HTERT RPE-1 (cell line): ENCODE measurements around the gene IPO7.
"Not testable (repeated sequence)": the region's sequence is repeated elsewhere in the genome, so short reads cannot be mapped to it uniquely, and the experiment has no call there.

Source experiments
- in situ Hi-C: fragments of 300-500 bp; cut with MboI; formaldehyde crosslinking; loops from 4 replicates; pipeline ENCODE4 v1.14.3; 2020; ENCODE audit warnings: low sequenced_read_pairs

Gene IPO7

DNA sequence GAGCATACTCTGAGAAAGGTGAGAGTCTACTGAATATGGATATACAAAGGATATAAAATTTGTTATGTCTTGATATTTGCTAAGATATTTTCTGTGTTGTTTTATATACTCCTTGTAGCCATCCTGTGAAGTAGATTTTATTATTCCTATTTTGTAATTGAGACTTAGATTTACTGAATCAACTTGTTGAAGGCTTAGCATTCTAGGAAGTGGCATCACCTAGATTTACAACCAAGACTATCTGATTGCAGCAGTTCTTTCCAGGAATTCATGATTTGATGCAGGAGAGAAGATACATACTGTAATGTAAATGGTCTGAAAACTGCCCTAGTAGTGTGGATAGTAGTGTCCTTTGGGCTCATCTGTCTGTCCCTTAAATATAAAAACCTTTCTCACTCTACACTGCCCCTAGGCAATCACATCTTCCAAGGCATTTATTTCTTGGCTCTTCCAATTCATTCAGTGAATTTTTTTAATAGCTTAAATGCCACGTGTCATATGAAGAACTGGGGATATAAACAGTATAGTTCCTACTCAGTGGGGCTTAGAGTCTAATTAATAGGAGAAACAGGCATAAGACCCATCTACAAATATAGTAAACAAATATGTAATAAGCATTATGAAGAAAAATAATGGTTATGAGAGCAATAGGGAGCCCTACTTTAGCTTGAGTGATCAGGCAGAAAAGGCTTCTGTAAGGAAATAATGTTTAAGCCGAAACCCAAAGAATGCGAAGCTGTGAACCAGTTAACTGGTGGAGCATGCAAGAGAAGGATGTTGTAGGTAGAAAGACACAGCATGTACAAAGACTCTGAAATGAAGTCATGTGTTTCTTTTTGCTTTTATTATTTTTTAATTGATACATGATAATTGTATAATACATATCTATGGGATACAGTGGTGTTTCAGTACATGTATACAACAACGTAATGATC is 13.6 kb downstream of the IPO7 start:
- in situ Hi-C loops: no loop called here

- in situ Hi-C loops: no loop called here
Measured at GRCh38 chr11:9399466-9399865, 15.0 kb downstream of the IPO7 start.

DNA sequence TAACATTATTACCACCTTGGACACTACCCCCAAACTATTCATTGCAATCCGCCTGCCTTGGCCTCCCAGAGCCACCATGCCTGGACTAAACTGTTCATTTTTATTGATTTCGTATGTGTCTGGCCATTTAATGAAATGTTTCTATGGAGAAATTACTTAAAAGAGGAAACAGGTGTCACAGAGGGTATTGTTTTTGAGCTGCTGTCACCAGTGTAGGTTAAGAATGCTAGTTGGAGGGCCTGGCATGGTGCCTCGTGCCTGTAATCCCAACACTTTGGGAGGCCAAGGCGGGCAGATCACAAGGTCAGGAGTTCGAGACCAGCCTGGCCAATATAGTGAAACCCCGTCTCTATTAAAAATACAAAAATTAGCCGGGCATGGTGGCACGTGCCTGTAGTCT is 17.4 kb downstream of the IPO7 start:
- in situ Hi-C loops: not testable (repeated sequence)

DNA sequence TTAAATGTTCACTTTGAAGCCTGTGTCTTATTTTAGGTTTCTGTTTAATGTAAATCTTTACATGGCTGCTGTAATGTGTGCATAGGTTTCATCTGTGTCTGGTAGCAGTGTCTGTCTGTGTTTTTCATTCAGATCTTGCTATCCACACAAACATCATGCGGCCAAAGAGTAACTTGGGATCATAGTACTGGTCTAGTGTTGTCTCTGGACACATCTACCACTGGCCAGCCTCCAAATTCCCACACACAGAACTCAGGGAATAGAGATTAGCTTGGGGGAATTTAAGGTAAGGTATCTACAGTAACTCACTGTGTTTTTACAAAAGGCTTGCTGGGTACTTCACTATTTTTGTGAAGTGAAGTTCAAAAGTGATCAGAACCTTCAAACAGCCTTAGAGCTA is 44.3 kb downstream of the IPO7 start:
- in situ Hi-C loops: no loop called here

DNA sequence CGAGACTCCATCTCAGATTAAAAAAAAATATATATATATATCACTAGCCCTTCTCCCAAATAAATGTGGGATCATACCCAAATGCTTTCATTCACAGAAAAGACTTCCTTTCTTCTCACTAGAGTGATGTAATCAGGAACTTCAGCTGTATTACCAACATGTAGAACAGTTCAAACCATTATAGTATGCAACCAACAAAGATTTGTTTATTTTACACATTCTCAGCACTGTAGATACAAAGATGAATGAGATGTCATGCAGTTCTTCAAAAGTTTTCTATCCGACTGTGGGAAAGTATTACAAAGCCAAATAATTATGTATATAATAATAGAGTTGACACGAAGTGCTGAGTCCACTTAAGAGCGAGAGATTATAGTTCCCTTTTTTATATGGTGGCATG is 54.2 kb downstream of the IPO7 start:
- in situ Hi-C loops: no loop called here

GRCh38 chr11:9446230-9446629 is 61.8 kb downstream of the IPO7 start:
- in situ Hi-C loops: no loop called here

- in situ Hi-C loops: no loop called here
Measured at GRCh38 chr11:9448576-9449352, 64.3 kb downstream of the IPO7 start.

- in situ Hi-C loops: not testable (repeated sequence)
Measured at GRCh38 chr11:9452023-9452422, 67.6 kb downstream of the IPO7 start.

DNA sequence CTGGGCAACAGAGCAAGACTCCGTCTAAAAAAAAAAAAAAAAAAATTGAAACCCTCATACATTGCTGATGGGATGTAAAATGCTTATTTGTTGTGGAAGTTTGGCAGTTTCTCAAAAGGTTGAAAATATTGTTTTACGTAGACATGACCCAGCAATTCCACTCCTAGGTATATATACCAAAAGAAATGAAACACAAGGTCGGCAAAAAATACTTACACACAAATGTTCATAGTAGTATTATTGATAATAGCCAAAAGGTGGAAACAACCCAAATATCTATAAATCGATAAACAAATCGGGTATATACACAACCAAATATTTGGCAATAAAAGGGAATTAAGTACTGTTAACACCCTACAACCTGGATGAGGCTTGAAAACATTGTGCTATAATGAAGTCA is 71.3 kb downstream of the IPO7 start:
- in situ Hi-C loops: no loop called here

- in situ Hi-C loops: no loop called here
Measured at GRCh38 chr11:9459667-9460321, 75.3 kb downstream of the IPO7 start.

DNA sequence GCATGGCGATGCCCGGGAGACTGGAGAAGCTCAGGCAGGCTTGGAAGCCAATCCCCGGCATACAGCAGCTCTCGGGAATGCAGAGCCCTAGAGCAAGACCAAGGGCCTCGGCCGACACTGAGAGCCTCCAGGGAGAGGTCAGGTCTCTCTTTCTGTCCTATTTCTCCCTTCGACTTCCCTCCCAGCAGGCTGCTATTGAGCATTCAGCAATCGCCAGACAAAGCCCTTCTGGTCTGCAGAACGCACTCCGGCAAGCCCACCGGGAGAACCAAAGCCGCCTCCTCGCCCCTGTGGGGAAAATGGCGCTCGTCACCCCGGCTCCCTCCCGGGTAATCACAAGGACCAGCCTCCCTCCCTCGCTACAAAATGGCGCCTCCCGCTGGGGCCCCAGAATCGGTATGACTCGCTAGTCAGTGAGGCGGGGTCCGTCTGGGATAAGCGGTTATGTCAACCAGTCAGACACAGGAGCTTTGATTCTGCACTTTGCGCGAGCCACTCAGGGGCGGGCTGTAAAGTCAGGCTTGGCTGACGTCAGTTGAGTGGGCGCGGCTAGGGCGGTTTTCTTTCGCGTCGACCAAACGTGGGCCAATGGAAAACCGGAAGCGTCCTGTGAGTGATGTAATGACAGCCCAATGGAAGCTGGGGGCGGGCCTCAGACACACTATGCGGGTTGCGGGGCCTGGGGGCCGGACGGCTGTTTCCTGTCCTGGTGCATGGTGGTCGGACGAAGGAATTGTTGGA is 76.0 kb downstream of the IPO7 start, which contains the start of gene ZNF143:
ZNF143 (plus strand) TSS at position 691 of the 741 bp plus-strand sequence. CDS start 10,297 bp downstream, outside the sequence.
- in situ Hi-C loops: no loop called here

- in situ Hi-C loops: no loop called here
Measured at GRCh38 chr11:9461063-9461759, 76.8 kb downstream of the IPO7 start.

DNA sequence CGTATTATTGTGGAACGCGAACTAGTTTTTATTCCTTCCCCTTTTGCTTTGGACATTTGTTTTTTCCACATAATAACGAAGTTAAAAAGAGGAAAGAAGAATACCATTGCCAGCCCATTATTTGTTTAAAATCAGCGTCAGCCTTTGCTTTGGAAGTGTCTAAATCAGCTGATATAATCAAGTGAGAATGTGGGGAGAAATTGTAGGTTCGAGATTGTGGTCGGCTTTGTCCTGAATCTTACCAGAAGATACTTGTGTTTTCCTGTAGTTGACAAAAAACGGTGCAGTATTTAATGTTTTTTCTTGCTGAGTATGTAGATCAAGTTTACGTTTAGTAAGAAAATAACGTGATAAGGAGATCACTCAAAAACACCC is 77.3 kb downstream of the IPO7 start:
- in situ Hi-C loops: no loop called here

GRCh38 chr11:9462172-9462799 is 77.8 kb downstream of the IPO7 start:
- in situ Hi-C loops: no loop called here

GRCh38 chr11:9462806-9463537 is 78.5 kb downstream of the IPO7 start:
- in situ Hi-C loops: no loop called here

- in situ Hi-C loops: no loop called here
Measured at GRCh38 chr11:9470765-9471164, 86.3 kb downstream of the IPO7 start.

DNA sequence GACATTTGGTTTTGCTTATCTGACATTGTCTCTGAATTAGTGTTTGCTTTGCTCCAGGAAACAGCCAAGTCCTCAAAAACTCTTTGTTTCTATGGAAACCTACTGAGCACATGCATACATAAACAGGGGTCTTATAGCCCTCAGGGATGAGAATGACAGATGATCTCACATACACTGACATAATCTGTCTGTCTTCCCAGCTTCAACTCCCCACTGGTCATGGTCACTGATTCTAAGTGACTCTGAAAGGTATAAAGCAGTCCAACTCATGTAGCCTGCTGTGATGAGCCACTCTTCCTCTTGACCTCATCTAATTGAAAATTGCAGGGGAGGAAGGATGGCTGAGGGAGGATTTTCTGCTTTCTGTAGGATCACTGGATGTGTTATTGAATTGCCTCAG is 89.0 kb downstream of the IPO7 start:
- in situ Hi-C loops: no loop called here

DNA sequence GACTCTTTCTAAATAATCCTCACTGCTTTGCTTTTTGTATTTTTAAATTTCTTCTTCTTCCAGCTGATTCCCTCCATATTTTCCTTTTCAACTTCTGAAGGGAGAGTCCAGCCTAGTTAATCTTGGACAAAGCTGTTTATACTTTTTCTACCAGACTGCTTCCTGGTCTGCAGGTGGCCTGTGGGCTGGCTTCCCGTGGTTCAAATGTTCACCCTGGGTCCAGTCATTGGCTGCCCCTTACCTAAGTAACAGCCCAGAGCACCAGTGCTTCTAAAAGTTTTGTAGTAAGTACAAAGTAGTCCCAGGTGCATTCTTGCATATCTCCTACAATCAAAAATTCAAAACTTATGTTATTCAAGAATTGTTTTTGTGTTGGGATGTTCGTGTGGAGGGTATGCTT is 95.4 kb downstream of the IPO7 start:
- in situ Hi-C loops: no loop called here
